HG03342 (cell line): ENCODE data around the gene CATSPER3.
"Not testable (repeated sequence)": the region's sequence is repeated elsewhere in the genome, so short reads cannot be mapped to it uniquely, and the experiment has no call there.

Experiments
- ATAC-seq: cut with Tn5 transposase; IDR thresholded peaks from one replicate; pipeline ENCODE4 v1.9.1; 2021; ENCODE audit warnings: mild to moderate bottlenecking, moderate library complexity; ENCODE audit not compliant: unreplicated experiment

CATSPER3 gene

GRCh38 chr5:134969166-134969565 is 1.5 kb downstream of the CATSPER3 start:
- ATAC-seq = no peak

GRCh38 chr5:134975078-134975715 is 7.5 kb downstream of the CATSPER3 start:
- no peak for ATAC-seq

GRCh38 chr5:134975843-134976242 is 8.1 kb downstream of the CATSPER3 start:
- ATAC-seq = no peak

- ATAC-seq = no peak
Observed at GRCh38 chr5:134976841-134977240, 9.1 kb downstream of the CATSPER3 start.

- ATAC-seq = no peak
Observed at GRCh38 chr5:134979416-134979815, 11.7 kb downstream of the CATSPER3 start.

- ATAC-seq = no peak
Observed at GRCh38 chr5:134982230-134982629, 14.5 kb downstream of the CATSPER3 start.

GRCh38 chr5:134989266-134989830 is 21.6 kb downstream of the CATSPER3 start:
- ATAC-seq = no peak

- ATAC-seq = not testable (repeated sequence)
Observed at GRCh38 chr5:134990183-134990582, 22.5 kb downstream of the CATSPER3 start.

GRCh38 chr5:134992148-134992547 is 24.4 kb downstream of the CATSPER3 start:
- no peak for ATAC-seq

- no peak for ATAC-seq
Observed at GRCh38 chr5:134993161-134993560, 25.5 kb downstream of the CATSPER3 start.

GRCh38 chr5:134994560-134995156 is 27.0 kb downstream of the CATSPER3 start:
- ATAC-seq = no peak

GRCh38 chr5:134995850-134996402 is 28.2 kb downstream of the CATSPER3 start:
- no peak for ATAC-seq

GRCh38 chr5:134997015-134997414 is 29.3 kb downstream of the CATSPER3 start:
- no peak for ATAC-seq

GRCh38 chr5:134998068-134998467 is 30.4 kb downstream of the CATSPER3 start:
- not testable (repeated sequence) for ATAC-seq

GRCh38 chr5:135004376-135004775 is 36.7 kb downstream of the CATSPER3 start:
- no peak for ATAC-seq

GRCh38 chr5:135005076-135005475 is 37.4 kb downstream of the CATSPER3 start:
- no peak for ATAC-seq

GRCh38 chr5:135007305-135007704 is 39.6 kb downstream of the CATSPER3 start:
- no peak for ATAC-seq

- no peak for ATAC-seq
Observed at GRCh38 chr5:135007749-135008363, 40.1 kb downstream of the CATSPER3 start.

GRCh38 chr5:135008556-135008955 is 40.8 kb downstream of the CATSPER3 start:
- ATAC-seq = no peak

- no peak for ATAC-seq
Observed at GRCh38 chr5:135008981-135009735, 41.5 kb downstream of the CATSPER3 start.
